ENCODE measurements around the gene KCNG1.
A peak's percentile ranks its signal among the peaks of the same experiment; 100 is the strongest.

Gene KCNG1

GRCh38 chr20:50958615-50959542, 64.0 kb downstream of the KCNG1 start, which contains the start of gene MOCS3:
Gene MOCS3, plus strand, starts transcription at chr20:50958818. Its CDS starts 25 bp downstream, at chr20:50958843.
- peaks cover 9% of the 10 kb centered on the region for H3K4me1 ChIP-seq (ENCODE audit: control insufficient read depth, insufficient read depth, low read length)
- H3K36me3 ChIP-seq (ENCODE audit: control insufficient read depth, insufficient read depth, low read length) = peaks cover 22% of the 10 kb centered on the region
- H3K27me3 ChIP-seq (ENCODE audit: control insufficient read depth, insufficient read depth, low read length) = no peaks in the 10 kb centered on the region
- H3K9ac ChIP-seq (ENCODE audit: low read depth, low read length) = peak within 1 kb of the TSS; percentile 99
- H3K9me3 ChIP-seq (ENCODE audit: control insufficient read depth, insufficient read depth, low read length) = no peaks in the 10 kb centered on the region
- peak within 1 kb of the TSS; percentile 94 for H3K27ac ChIP-seq (ENCODE audit: low read depth, low read length)
- H3K4me3 ChIP-seq (ENCODE audit: low read depth, low read length) = peak within 1 kb of the TSS; percentile 96

- H3K9me3 ChIP-seq (ENCODE audit: control insufficient read depth, insufficient read depth, low read length) = no peaks in the 10 kb centered on the region
- peak within 1 kb of the TSS; percentile 99 for H3K9ac ChIP-seq (ENCODE audit: low read depth, low read length)
- peak within 1 kb of the TSS; percentile 94 for H3K27ac ChIP-seq (ENCODE audit: low read depth, low read length)
- peaks cover 9% of the 10 kb centered on the region for H3K4me1 ChIP-seq (ENCODE audit: control insufficient read depth, insufficient read depth, low read length)
- peak within 1 kb of the TSS; percentile 96 for H3K4me3 ChIP-seq (ENCODE audit: low read depth, low read length)
- H3K27me3 ChIP-seq (ENCODE audit: control insufficient read depth, insufficient read depth, low read length) = no peaks in the 10 kb centered on the region
- H3K36me3 ChIP-seq (ENCODE audit: control insufficient read depth, insufficient read depth, low read length) = peaks cover 30% of the 10 kb centered on the region
These were observed 64.9 kb downstream of the KCNG1 start, which contains the start of gene DPM1 for GRCh38 chr20:50957798-50958614. Gene DPM1, minus strand, starts transcription at chr20:50958532. Its CDS starts 9 bp downstream, at chr20:50958523.

GRCh38 chr20:50957276-50957675, 65.6 kb downstream of the KCNG1 start:
- peak overlapping the region; percentile 94 for H3K27ac ChIP-seq (ENCODE audit: low read depth, low read length)

GRCh38 chr20:50953821-50954220, 69.1 kb downstream of the KCNG1 start:
- Histone ChIP-seq H3K27me3 (ENCODE audit: control insufficient read depth, insufficient read depth, low read length) (no peaks in the 10 kb centered on the region), H3K36me3 (ENCODE audit: control insufficient read depth, insufficient read depth, low read length) (peaks cover 61% of the 10 kb centered on the region), H3K4me1 (ENCODE audit: control insufficient read depth, insufficient read depth, low read length) (peaks cover 3% of the 10 kb centered on the region; the same call in 1 of the 2 replicates), H3K9me3 (ENCODE audit: control insufficient read depth, insufficient read depth, low read length) (no peaks in the 10 kb centered on the region), H3K4me3 (ENCODE audit: low read depth, low read length) (no peak overlapping the region), H3K9ac (ENCODE audit: low read depth, low read length) (no peak overlapping the region), H3K27ac (ENCODE audit: low read depth, low read length) (no peak overlapping the region)

More at GRCh38 chr20:50957276-50957675, 65.6 kb downstream of the KCNG1 start:
- Histone ChIP-seq H3K9me3 (ENCODE audit: control insufficient read depth, insufficient read depth, low read length) (no peaks in the 10 kb centered on the region), H3K4me3 (ENCODE audit: low read depth, low read length) (peak overlapping the region; percentile 96), H3K36me3 (ENCODE audit: control insufficient read depth, insufficient read depth, low read length) (peaks cover 37% of the 10 kb centered on the region), H3K9ac (ENCODE audit: low read depth, low read length) (peak overlapping the region; percentile 99), H3K27me3 (ENCODE audit: control insufficient read depth, insufficient read depth, low read length) (no peaks in the 10 kb centered on the region), H3K4me1 (ENCODE audit: control insufficient read depth, insufficient read depth, low read length) (peaks cover 9% of the 10 kb centered on the region)

All from HUES48 (cell line).